ENCODE results near the gene HES6.

HES6 gene

DNA sequence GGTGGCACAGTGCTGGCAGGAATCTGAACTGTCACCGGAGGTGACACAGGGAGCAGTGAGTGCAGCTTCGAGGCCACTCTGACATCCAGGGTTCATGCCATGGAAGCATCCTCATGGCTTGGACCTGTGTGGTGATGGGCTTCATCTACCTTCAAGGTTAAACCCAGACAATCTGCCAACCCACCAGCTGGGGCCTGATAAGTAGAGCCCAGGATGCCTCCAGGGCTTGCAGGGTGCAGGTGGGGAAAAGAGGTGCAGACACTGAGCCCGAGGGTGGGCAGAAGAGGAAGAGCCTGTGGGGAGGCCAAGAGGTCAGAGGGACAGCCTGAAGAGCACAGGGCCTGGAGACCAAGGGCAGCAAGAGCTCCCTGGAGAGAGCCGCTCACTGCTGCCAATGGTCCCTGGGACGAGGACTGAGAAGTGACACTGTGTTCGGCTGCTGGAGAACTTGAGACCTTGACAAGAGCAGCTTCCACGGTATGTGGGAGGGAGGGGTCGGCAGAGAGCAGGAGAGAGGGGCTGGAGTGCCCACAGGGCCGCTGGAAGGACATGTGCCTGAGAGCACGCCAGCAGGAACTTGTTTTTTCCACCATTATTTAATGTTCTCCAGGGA lies 8.1 kb upstream of the HES6 start:
- DNase-seq, result no peak
- no peak overlapping the region for H3K4me3 ChIP-seq (ENCODE audit: low read depth, low read length)
- no peaks in the 10 kb centered on the region for H3K9me3 ChIP-seq (ENCODE audit: severe bottlenecking)
- TF ChIP-seq, protein P1, sequence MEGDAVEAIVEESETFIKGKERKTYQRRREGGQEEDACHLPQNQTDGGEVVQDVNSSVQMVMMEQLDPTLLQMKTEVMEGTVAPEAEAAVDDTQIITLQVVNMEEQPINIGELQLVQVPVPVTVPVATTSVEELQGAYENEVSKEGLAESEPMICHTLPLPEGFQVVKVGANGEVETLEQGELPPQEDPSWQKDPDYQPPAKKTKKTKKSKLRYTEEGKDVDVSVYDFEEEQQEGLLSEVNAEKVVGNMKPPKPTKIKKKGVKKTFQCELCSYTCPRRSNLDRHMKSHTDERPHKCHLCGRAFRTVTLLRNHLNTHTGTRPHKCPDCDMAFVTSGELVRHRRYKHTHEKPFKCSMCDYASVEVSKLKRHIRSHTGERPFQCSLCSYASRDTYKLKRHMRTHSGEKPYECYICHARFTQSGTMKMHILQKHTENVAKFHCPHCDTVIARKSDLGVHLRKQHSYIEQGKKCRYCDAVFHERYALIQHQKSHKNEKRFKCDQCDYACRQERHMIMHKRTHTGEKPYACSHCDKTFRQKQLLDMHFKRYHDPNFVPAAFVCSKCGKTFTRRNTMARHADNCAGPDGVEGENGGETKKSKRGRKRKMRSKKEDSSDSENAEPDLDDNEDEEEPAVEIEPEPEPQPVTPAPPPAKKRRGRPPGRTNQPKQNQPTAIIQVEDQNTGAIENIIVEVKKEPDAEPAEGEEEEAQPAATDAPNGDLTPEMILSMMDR (IDR thresholded peaks at IDR 0.05; ENCODE audit: low read depth, low read length), result no peak
- H3K36me3 ChIP-seq, result peaks cover 28% of the 10 kb centered on the region
- H3K27me3 ChIP-seq (ENCODE audit: insufficient read depth, low read depth, severe bottlenecking), result no peaks in the 10 kb centered on the region
- H3K27ac ChIP-seq, result peak overlapping the region; percentile 86

DNA sequence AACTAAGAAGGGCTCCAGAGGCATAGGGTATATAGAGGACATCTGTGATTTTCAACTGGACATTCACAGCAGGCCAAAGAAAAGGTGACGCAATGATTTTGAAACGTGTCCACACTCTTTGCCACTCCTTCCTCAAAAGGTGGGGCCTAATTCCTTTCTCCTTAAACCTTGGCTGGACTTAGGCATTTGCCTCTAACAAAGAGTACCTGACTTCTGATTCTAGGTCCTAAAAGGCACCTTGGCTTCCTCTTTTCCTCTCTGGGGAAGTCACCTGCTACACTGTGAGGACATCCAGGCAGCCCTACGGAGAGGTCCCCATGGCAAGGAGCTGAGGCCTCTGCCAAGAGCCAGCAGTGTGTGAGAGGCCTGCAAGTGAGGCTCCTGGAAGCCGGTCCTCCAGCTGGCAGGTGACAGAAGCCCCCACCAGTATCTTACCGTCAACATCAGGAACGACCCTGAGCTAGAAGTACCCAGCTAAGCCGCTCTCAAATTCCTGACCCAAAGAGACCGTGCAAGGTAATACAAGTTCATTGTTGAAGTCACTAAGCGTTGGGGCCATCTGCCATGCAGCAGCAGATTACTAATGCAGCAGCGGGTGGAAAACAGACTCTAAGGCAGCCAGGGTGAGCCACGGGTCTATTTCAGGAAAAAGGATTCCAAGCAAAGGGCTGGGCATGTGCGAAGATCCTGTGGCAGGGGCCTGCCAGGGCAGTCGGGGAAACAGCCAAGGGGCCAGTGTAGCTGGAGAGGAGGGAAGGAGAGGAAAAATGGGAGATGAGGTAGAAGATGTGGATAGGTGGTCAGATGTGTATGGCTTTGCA lies 7.4 kb upstream of the HES6 start:
- H3K27me3 ChIP-seq (ENCODE audit: insufficient read depth, low read depth, severe bottlenecking), result no peaks in the 10 kb centered on the region
- DNase-seq, result peak; percentile 95
- H3K27ac ChIP-seq, result peak overlapping the region; percentile 86
- H3K9me3 ChIP-seq (ENCODE audit: severe bottlenecking), result no peaks in the 10 kb centered on the region
- TF ChIP-seq, protein P1 (IDR thresholded peaks at IDR 0.05; ENCODE audit: low read depth, low read length), result no peak
- H3K4me3 ChIP-seq (ENCODE audit: low read depth, low read length), result no peak overlapping the region
- peaks cover 28% of the 10 kb centered on the region for H3K36me3 ChIP-seq

DNA sequence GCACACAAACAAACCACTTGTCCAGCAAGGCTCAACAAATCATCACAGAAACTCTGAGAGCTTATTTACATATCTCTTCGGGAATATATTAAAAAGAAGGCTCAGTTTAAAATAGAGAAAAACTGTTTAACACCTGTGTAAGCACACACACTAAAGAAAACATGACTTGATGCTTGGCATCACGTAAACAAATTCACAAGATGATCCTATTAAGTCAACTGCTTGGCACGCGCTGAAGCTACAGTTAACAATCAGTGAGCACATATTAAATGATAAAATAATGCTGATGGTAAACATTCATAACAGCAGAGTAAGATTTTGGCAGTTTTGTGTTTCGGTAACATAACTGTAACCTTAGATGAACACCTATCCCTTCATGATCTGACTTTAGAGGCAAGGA lies 4.3 kb upstream of the HES6 start:
- no peak for DNase-seq
- TF ChIP-seq, protein P1 (IDR thresholded peaks at IDR 0.05; ENCODE audit: low read depth, low read length), result no peak

DNA sequence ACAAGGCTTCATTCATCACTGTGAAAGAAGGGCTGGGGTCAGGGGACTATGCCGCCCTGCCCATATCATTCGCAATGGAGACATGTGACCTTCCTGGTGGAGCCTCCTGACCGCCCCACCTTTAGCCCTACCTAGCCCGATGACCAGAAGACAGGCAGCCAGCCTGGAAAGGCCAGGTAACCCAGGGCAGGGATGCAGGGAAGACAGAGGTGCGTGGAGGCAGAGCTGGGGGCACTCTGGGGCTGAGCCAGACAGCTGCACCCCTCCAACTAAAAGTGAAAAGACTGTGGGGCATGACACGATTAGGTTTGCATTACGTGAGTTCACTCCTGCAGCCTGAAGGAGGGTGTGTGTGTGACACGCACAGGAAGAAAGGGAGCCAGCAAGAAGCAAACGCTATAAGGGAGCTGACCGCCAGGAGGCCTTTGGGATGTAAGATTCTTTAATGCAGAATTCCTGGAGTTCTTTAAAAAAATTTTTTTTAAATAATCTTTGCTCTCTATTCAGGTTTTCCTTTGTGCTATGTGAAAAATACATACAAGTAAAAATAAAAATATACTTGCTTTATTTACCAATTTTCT lies 3.7 kb upstream of the HES6 start:
- H3K36me3 ChIP-seq, result peaks cover 19% of the 10 kb centered on the region
- no peak overlapping the region for H3K4me3 ChIP-seq (ENCODE audit: low read depth, low read length)
- no peaks in the 10 kb centered on the region for H3K27me3 ChIP-seq (ENCODE audit: insufficient read depth, low read depth, severe bottlenecking)
- TF ChIP-seq, protein P1 (IDR thresholded peaks at IDR 0.05; ENCODE audit: low read depth, low read length), result no peak
- no peak for DNase-seq
- H3K27ac ChIP-seq, result peak overlapping the region; percentile 100
- H3K9me3 ChIP-seq (ENCODE audit: severe bottlenecking), result no peaks in the 10 kb centered on the region

More for the DNA sequence above, 4.3 kb upstream of the HES6 start:
- H3K9me3 ChIP-seq (ENCODE audit: severe bottlenecking), result no peaks in the 10 kb centered on the region
- peaks cover 13% of the 10 kb centered on the region for H3K36me3 ChIP-seq
- no peaks in the 10 kb centered on the region for H3K27me3 ChIP-seq (ENCODE audit: insufficient read depth, low read depth, severe bottlenecking)
- H3K27ac ChIP-seq, result peak overlapping the region; percentile 100
- H3K4me3 ChIP-seq (ENCODE audit: low read depth, low read length), result no peak overlapping the region

GRCh38 chr2:238242731-238243495 lies 3.1 kb upstream of the HES6 start:
- Histone ChIP-seq H3K9me3 (ENCODE audit: severe bottlenecking) (no peaks in the 10 kb centered on the region), H3K27ac (peak overlapping the region; percentile 100), H3K27me3 (ENCODE audit: insufficient read depth, low read depth, severe bottlenecking) (no peaks in the 10 kb centered on the region), H3K36me3 (peaks cover 25% of the 10 kb centered on the region), H3K4me3 (ENCODE audit: low read depth, low read length) (no peak overlapping the region)
- TF ChIP-seq, protein P1 (IDR thresholded peaks at IDR 0.05; ENCODE audit: low read depth, low read length), result no peak
- peak; percentile 57 for DNase-seq

Measured in WERI-Rb-1 (cell line).